ENCODE results near the gene P2RY6. TPM values are rescaled to one million over a fixed set of nuclear protein-coding genes. Genes with fewer than 3 reads are reported as not detected.

Gene P2RY6
- total RNA-seq, 2 experiments from 2014 or later, result not detected

DNA sequence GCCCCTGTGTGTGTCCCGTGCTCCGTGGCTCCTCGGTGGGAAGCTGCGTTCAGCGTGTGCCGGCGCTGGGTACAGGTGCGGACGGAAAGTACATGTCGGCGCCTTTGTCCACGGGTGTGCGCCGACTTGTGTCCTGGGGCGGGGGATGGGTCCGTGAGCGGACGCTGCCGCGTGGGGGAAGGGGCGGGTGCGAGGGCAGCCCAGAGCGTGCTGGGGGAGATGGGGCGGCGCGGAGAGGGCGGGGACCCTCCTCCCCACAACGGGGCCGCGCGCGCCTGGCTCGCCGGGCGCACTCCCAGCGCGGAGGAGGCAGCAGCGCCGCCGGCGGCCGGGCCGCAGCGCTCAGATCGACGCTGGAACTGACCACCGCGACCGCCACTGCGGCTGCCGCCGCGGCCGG, 70.5 kb downstream of the P2RY6 start:
- no peaks in the 10 kb centered on the region for H3K9me3 ChIP-seq (ENCODE audit: low read length)
- no peaks in the 10 kb centered on the region for H4K20me1 ChIP-seq (ENCODE audit: insufficient read depth, low read length)
- H3K36me3 ChIP-seq (ENCODE audit: insufficient read depth, low read length), result no peaks in the 10 kb centered on the region
- ChIA-PET POLR2A (no interaction called here), CTCF (ENCODE audit: unreplicated experiment) (no interaction called here)
- H2AFZ ChIP-seq (ENCODE audit: low read length), result no peak overlapping the region
- H3K9me2 ChIP-seq (ENCODE audit: insufficient read depth, low read length), result no peaks in the 10 kb centered on the region
- intact Hi-C loops (cut with micrococcal nuclease; ENCODE audit: unreplicated experiment), result no loop called here
- H3K4me3 ChIP-seq (ENCODE audit: low read depth, low read length, poor library complexity, severe bottlenecking), result no peak overlapping the region
- TF ChIP-seq EZH2phosphoT487 (IDR thresholded peaks at IDR 0.05; ENCODE audit: borderline replicate concordance, low read depth, low read length), result no peak
- H3K27ac ChIP-seq (ENCODE audit: low read depth, low read length, poor library complexity, severe bottlenecking), result no peak overlapping the region
- H3K4me1 ChIP-seq (ENCODE audit: insufficient read depth, low read length, poor library complexity, severe bottlenecking), result peaks cover 4% of the 10 kb centered on the region
- no TSS peak for BruUV-seq (replicated peaks)
- no peak for DNase-seq (ENCODE audit: low spot score)
- H3K79me2 ChIP-seq (ENCODE audit: insufficient read depth, low read depth, low read length), result no peaks in the 10 kb centered on the region
- no peak overlapping the region for H3K4me2 ChIP-seq (ENCODE audit: low read length)

DNA sequence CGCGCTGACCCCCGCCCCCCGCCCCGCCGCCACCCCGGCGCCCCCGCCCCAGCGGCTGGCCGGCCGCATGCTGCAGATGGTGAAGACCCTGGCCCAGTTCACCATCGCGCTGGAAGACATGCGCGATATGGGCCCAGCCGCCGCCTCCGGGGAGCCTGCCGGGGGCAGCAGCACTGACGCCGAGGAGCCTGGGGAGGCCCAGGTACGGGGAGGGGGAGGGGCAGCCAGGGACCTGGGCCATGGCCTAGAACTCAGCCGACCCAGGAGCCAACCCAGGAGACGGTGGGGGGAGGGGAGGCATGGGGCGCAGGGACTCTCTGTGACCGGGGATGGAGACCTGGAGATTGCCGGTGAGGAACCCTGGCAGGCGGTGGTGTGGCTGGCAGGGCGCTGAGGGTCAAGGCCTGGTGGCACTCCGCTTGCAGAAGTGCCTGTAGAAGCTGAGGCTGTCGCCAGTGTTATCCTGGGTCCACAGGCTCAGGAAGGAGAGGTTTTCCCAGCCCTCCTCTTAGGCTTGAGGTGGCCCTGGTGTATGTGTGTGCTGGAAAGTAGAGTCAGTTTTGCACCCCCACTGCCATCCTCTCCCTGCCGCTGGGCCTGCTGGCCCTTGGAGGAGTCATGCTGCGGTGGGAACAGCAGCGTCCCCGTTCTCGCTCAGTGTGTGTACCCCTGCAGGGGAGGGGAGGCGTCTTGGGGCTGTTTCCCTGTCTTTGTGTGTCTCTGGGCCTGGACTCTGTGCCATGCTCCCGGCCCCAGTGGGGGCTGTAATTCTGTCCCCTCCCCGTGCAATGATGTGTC, 71.1 kb downstream of the P2RY6 start:
- ChIA-PET CTCF (ENCODE audit: unreplicated experiment) (no interaction called here), POLR2A (no interaction called here)
- TF ChIP-seq EZH2phosphoT487 (IDR thresholded peaks at IDR 0.05; ENCODE audit: borderline replicate concordance, low read depth, low read length), result no peak
- TF ChIP-seq, protein P1, sequence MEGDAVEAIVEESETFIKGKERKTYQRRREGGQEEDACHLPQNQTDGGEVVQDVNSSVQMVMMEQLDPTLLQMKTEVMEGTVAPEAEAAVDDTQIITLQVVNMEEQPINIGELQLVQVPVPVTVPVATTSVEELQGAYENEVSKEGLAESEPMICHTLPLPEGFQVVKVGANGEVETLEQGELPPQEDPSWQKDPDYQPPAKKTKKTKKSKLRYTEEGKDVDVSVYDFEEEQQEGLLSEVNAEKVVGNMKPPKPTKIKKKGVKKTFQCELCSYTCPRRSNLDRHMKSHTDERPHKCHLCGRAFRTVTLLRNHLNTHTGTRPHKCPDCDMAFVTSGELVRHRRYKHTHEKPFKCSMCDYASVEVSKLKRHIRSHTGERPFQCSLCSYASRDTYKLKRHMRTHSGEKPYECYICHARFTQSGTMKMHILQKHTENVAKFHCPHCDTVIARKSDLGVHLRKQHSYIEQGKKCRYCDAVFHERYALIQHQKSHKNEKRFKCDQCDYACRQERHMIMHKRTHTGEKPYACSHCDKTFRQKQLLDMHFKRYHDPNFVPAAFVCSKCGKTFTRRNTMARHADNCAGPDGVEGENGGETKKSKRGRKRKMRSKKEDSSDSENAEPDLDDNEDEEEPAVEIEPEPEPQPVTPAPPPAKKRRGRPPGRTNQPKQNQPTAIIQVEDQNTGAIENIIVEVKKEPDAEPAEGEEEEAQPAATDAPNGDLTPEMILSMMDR (conservative IDR thresholded peaks at IDR 0.05; ENCODE audit: low read length), result no peak
- peaks cover 4% of the 10 kb centered on the region for H3K4me1 ChIP-seq (ENCODE audit: insufficient read depth, low read length, poor library complexity, severe bottlenecking)
- H3K36me3 ChIP-seq (ENCODE audit: insufficient read depth, low read length), result no peaks in the 10 kb centered on the region
- intact Hi-C loops (cut with micrococcal nuclease; ENCODE audit: unreplicated experiment), result no loop called here
- H2AFZ ChIP-seq (ENCODE audit: low read length), result no peak overlapping the region
- H3K4me2 ChIP-seq (ENCODE audit: low read length), result no peak overlapping the region
- no peaks in the 10 kb centered on the region for H3K9me2 ChIP-seq (ENCODE audit: insufficient read depth, low read length)
- no peak overlapping the region for H3K27ac ChIP-seq (ENCODE audit: low read depth, low read length, poor library complexity, severe bottlenecking)
- no peak overlapping the region for H3K4me3 ChIP-seq (ENCODE audit: low read depth, low read length, poor library complexity, severe bottlenecking)
- no peak for DNase-seq (ENCODE audit: low spot score)
- BruUV-seq (replicated peaks), result no TSS peak
- H4K20me1 ChIP-seq (ENCODE audit: insufficient read depth, low read length), result no peaks in the 10 kb centered on the region
- no peaks in the 10 kb centered on the region for H3K79me2 ChIP-seq (ENCODE audit: insufficient read depth, low read depth, low read length)
- H3K9me3 ChIP-seq (ENCODE audit: low read length), result no peaks in the 10 kb centered on the region

DNA sequence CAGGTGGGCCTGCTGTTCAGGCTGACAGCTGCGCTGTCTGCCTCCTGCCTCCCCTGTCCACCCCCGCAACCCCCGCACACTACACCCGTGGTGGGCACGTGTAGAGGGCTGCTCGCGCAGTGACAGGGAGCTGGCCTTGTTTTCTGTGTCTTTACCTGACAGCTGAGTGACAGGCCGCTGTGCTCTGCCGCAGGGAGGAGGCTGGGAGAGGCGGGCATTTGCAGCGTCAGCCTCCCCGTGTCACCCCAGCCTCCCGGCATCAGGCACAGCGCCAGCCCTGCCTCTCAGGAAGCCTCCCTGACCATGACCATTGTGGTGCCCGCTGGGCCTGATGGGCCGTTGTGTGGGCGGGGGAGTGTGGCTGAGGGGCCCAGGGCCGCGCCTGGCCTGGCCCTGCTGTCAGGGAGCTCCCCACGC, 72.1 kb downstream of the P2RY6 start:
- Histone ChIP-seq H3K4me2 (ENCODE audit: low read length) (no peak overlapping the region), H3K9me3 (ENCODE audit: low read length) (no peaks in the 10 kb centered on the region), H3K36me3 (ENCODE audit: insufficient read depth, low read length) (no peaks in the 10 kb centered on the region), H4K20me1 (ENCODE audit: insufficient read depth, low read length) (no peaks in the 10 kb centered on the region), H3K9me2 (ENCODE audit: insufficient read depth, low read length) (no peaks in the 10 kb centered on the region), H3K4me3 (ENCODE audit: low read depth, low read length, poor library complexity, severe bottlenecking) (no peak overlapping the region), H3K27ac (ENCODE audit: low read depth, low read length, poor library complexity, severe bottlenecking) (no peak overlapping the region), H2AFZ (ENCODE audit: low read length) (no peak overlapping the region), H3K79me2 (ENCODE audit: insufficient read depth, low read depth, low read length) (no peaks in the 10 kb centered on the region), H3K4me1 (ENCODE audit: insufficient read depth, low read length, poor library complexity, severe bottlenecking) (no peaks in the 10 kb centered on the region)
- no peak for TF ChIP-seq EZH2phosphoT487 (IDR thresholded peaks at IDR 0.05; ENCODE audit: borderline replicate concordance, low read depth, low read length)
- TF ChIP-seq, protein P1 (conservative IDR thresholded peaks at IDR 0.05; ENCODE audit: low read length), result no peak
- CTCF ChIA-PET (ENCODE audit: unreplicated experiment), result no interaction called here
- no peak for DNase-seq (ENCODE audit: low spot score)
- BruUV-seq (replicated peaks), result no TSS peak
- POLR2A ChIA-PET, result no interaction called here
- intact Hi-C loops (cut with micrococcal nuclease; ENCODE audit: unreplicated experiment), result no loop called here
